Stimulated activated CD8-positive, alpha-beta memory T cell treated with anti-CD3 and anti-CD28 coated beads, Interleukin-4, amount 100 ng/mL, for 4 hours (primary cell): ENCODE results near the gene SEMA3A.
"Not testable (repeated sequence)": the region's sequence is repeated elsewhere in the genome, so short reads cannot be mapped to it uniquely, and the experiment has no call there.

Experiments used
- DNase-seq, 2 donors: peaks; one replicate each; pipeline ENCODE4 v3.0.0-alpha.2; 2020; ENCODE audit warnings: low read depth in 2 of 2, low spot score in 1 of 2

Gene SEMA3A

GRCh38 chr7:84194484-84195271 is at the start of gene SEMA3A:
TSS of gene SEMA3A (minus strand) at chr7:84194789. CDS start at chr7:84194586, 203 bp downstream.
- DNase-seq = no peak

- DNase-seq = not testable (repeated sequence)
Measured at GRCh38 chr7:84243037-84243436, 48.4 kb upstream of the SEMA3A start.

- DNase-seq = no peak
Measured at GRCh38 chr7:84238596-84238995, 44.0 kb upstream of the SEMA3A start.

- no peak for DNase-seq
Measured at GRCh38 chr7:84237533-84238173, 43.1 kb upstream of the SEMA3A start.

- no peak for DNase-seq
Measured at GRCh38 chr7:84236398-84236797, 41.8 kb upstream of the SEMA3A start.

- no peak for DNase-seq
Measured at GRCh38 chr7:84232646-84233045, 38.1 kb upstream of the SEMA3A start.

GRCh38 chr7:84231157-84231556 is 36.6 kb upstream of the SEMA3A start:
- DNase-seq = no peak

- DNase-seq = no peak
Measured at GRCh38 chr7:84230491-84230890, 35.9 kb upstream of the SEMA3A start.

GRCh38 chr7:84228526-84228925 is 33.9 kb upstream of the SEMA3A start:
- no peak for DNase-seq

GRCh38 chr7:84226759-84227158 is 32.2 kb upstream of the SEMA3A start:
- DNase-seq = no peak

GRCh38 chr7:84224505-84224904 is 29.9 kb upstream of the SEMA3A start:
- no peak for DNase-seq

- no peak for DNase-seq
Measured at GRCh38 chr7:84219310-84219709, 24.7 kb upstream of the SEMA3A start.

GRCh38 chr7:84218681-84219080 is 24.1 kb upstream of the SEMA3A start:
- DNase-seq = no peak

- DNase-seq = no peak
Measured at GRCh38 chr7:84216472-84216871, 21.9 kb upstream of the SEMA3A start.

GRCh38 chr7:84214757-84215156 is 20.2 kb upstream of the SEMA3A start:
- not testable (repeated sequence) for DNase-seq

GRCh38 chr7:84210301-84210700 is 15.7 kb upstream of the SEMA3A start:
- DNase-seq = no peak

GRCh38 chr7:84209006-84209405 is 14.4 kb upstream of the SEMA3A start:
- DNase-seq = no peak

- DNase-seq = no peak
Measured at GRCh38 chr7:84207615-84208014, 13.0 kb upstream of the SEMA3A start.

GRCh38 chr7:84207025-84207424 is 12.4 kb upstream of the SEMA3A start:
- DNase-seq = no peak

GRCh38 chr7:84204655-84205054 is 10.1 kb upstream of the SEMA3A start:
- no peak for DNase-seq

GRCh38 chr7:84202855-84203254 is 8.3 kb upstream of the SEMA3A start:
- no peak for DNase-seq

- no peak for DNase-seq
Measured at GRCh38 chr7:84200859-84201258, 6.3 kb upstream of the SEMA3A start.

- no peak for DNase-seq
Measured at GRCh38 chr7:84199216-84199615, 4.6 kb upstream of the SEMA3A start.
